ENCODE data around the gene CILP. TPM values are rescaled to one million over a fixed set of nuclear protein-coding genes. Genes with fewer than 3 reads are reported as not detected.

CILP gene, protein sequence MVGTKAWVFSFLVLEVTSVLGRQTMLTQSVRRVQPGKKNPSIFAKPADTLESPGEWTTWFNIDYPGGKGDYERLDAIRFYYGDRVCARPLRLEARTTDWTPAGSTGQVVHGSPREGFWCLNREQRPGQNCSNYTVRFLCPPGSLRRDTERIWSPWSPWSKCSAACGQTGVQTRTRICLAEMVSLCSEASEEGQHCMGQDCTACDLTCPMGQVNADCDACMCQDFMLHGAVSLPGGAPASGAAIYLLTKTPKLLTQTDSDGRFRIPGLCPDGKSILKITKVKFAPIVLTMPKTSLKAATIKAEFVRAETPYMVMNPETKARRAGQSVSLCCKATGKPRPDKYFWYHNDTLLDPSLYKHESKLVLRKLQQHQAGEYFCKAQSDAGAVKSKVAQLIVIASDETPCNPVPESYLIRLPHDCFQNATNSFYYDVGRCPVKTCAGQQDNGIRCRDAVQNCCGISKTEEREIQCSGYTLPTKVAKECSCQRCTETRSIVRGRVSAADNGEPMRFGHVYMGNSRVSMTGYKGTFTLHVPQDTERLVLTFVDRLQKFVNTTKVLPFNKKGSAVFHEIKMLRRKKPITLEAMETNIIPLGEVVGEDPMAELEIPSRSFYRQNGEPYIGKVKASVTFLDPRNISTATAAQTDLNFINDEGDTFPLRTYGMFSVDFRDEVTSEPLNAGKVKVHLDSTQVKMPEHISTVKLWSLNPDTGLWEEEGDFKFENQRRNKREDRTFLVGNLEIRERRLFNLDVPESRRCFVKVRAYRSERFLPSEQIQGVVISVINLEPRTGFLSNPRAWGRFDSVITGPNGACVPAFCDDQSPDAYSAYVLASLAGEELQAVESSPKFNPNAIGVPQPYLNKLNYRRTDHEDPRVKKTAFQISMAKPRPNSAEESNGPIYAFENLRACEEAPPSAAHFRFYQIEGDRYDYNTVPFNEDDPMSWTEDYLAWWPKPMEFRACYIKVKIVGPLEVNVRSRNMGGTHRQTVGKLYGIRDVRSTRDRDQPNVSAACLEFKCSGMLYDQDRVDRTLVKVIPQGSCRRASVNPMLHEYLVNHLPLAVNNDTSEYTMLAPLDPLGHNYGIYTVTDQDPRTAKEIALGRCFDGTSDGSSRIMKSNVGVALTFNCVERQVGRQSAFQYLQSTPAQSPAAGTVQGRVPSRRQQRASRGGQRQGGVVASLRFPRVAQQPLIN
- total RNA-seq (ENCODE audit: low replicate concordance), result under 0.01 and 0.16 TPM in 2 replicates

DNA sequence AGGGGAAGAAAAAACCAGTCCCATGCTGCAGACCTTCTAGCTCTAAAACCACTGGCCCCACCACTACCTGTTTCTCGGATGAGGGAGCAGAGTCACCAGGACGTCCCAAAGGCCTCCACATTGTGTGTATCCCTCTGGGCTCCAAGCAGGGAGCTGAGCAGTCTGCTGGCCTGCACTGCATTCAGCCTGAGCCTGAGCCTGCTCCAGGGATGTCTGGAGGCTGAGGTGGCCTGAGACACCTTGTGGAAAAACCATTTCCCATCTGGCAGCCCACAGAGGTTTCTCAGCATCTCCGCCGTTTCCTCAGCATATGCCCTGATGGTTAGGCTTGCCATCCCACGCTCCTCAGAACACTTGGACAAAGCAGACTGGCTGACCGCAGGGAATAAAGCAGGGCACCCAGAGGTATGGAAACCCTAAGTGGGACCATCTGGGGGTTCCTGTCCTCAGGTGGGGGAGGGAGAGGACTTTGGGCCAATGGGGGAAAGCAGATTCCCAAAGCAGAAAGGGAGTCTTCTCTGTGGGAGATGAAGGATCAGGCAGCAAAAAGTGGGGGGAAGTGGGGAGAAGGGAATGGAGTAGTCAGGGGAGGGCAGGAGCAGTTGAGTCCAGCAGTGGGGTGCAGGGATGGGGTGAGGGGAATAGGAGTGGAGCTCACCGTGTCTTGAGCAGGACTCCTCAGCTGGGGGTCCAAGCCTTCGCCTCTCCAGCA is at the start of gene CILP:
CILP (minus strand) TSS at position 704 of the 712 bp plus-strand sequence. CDS start 1,718 bp downstream, outside the sequence.
- TF ChIP-seq, protein P1, sequence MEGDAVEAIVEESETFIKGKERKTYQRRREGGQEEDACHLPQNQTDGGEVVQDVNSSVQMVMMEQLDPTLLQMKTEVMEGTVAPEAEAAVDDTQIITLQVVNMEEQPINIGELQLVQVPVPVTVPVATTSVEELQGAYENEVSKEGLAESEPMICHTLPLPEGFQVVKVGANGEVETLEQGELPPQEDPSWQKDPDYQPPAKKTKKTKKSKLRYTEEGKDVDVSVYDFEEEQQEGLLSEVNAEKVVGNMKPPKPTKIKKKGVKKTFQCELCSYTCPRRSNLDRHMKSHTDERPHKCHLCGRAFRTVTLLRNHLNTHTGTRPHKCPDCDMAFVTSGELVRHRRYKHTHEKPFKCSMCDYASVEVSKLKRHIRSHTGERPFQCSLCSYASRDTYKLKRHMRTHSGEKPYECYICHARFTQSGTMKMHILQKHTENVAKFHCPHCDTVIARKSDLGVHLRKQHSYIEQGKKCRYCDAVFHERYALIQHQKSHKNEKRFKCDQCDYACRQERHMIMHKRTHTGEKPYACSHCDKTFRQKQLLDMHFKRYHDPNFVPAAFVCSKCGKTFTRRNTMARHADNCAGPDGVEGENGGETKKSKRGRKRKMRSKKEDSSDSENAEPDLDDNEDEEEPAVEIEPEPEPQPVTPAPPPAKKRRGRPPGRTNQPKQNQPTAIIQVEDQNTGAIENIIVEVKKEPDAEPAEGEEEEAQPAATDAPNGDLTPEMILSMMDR (IDR thresholded peaks at IDR 0.05; ENCODE audit: insufficient read depth, low read length), result no peak
- no peak for DNase-seq (ENCODE audit: low read depth)
- no peak within 1 kb of the TSS for H3K4me3 ChIP-seq (ENCODE audit: low read depth, low read length)

DNA sequence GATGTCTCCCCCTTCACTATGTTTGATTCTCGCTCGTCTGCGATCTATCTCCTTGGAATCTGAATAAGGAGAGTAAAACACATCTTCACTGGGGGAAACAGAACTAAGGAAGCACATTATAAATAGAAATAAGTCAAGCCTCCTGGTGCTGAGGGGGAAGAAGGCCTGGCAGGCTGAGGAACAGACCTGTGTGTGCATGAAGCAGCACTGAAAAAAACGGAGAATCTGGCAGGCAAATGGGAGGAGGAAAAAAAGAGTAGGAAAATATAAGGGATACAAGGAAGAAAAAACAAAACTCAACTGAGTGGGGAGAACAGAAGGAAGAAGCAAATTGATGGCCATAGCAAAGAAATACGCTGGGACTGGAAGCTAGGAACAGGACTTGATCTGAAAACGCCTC is 49.7 kb upstream of the CILP start:
- TF ChIP-seq, protein P1 (IDR thresholded peaks at IDR 0.05; ENCODE audit: insufficient read depth, low read length), result no peak
- no peak for DNase-seq (ENCODE audit: low read depth)
- H3K4me3 ChIP-seq (ENCODE audit: low read depth, low read length), result no peak overlapping the region

- no peak overlapping the region for H3K4me3 ChIP-seq (ENCODE audit: low read depth, low read length)
- peak; percentile 27 for DNase-seq (ENCODE audit: low read depth)
- TF ChIP-seq, protein P1 (IDR thresholded peaks at IDR 0.05; ENCODE audit: insufficient read depth, low read length), result no peak
Observed at GRCh38 chr15:65259367-65259797, 48.1 kb upstream of the CILP start.

DNA sequence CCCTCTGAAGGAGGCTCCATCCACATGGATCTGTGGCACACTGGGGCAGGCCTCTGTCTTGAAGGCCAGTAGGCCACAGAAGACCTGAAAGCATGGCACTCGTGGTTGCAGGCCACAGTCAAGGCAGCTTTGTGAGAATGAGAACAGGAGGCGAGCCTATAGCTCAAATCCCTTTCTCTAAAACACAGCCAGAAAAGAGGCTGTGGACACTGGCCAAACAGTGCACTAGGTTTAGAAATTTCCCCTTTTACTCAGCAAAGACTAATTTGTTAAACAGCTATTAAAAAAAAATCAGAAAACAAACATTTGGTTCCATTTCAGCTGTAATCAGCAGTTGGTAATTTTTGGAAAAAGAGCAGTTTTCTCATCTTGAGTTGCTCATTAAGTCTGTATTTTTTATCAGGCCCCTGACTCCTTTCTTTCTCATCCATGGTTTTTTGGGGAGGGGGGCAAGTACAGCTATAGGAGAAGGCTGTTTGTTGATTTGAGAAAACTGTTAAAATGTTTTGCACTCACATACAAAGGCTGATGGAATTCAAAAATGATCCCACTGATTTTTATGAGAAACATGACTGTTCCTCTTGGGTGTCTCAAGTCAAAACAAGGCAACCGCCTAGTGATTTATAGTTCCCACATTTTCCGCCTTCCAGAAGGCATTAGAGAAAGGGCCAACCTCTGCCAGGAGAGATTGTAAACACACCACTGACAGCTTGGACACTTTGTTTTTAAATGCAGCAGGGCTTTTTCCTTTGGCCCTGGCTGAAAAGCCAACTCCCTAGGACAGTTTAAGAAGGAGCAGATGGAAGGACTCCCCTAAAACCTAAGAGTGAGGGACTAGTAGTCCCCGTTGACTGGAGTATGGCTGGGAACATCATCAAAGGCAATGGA is 47.3 kb upstream of the CILP start:
- TF ChIP-seq, protein P1 (IDR thresholded peaks at IDR 0.05; ENCODE audit: insufficient read depth, low read length), result no peak
- peak; percentile 19 for DNase-seq (ENCODE audit: low read depth)
- H3K4me3 ChIP-seq (ENCODE audit: low read depth, low read length), result no peak overlapping the region

DNA sequence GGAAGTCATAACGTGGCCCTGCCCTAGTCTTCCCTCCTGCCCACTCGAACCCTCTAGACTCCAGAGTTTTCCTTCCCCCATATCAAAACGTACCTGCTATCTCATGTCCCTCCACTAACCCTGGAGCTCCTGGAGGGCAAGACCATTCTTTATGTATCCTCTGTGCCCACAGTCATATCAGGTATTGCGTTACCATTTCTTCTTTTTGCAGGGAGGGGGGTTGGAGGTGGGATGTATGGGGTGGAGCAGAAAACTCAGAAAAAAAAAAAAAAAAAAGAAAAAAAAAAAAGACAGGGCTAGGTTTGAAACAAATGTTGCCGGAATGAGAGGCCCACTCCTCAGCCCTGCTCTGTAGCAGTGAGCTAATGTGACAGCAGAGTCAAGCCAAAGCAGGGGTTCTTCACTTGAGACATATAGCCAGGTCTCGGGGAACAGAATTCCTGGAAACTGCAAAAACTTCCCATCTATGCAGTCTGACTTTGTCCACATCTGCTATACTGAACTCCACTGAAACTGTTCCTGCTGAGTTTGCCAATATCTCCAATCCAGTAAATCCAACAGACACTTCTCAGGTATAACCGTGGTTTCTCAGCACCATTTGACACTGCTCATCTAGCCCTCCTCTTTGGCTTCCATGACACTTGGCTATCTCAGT is 44.3 kb upstream of the CILP start:
- no peak overlapping the region for H3K4me3 ChIP-seq (ENCODE audit: low read depth, low read length)
- DNase-seq (ENCODE audit: low read depth), result no peak
- TF ChIP-seq, protein P1 (IDR thresholded peaks at IDR 0.05; ENCODE audit: insufficient read depth, low read length), result no peak
